ENCODE data around the gene SLC1A7.

The SLC1A7 gene

GRCh38 chr1:53062708-53063591 lies 79.5 kb downstream of the SLC1A7 start:
- no peak for DNase-seq (ENCODE audit: low read depth in 2 of 2, low spot score in 1 of 2)

DNA sequence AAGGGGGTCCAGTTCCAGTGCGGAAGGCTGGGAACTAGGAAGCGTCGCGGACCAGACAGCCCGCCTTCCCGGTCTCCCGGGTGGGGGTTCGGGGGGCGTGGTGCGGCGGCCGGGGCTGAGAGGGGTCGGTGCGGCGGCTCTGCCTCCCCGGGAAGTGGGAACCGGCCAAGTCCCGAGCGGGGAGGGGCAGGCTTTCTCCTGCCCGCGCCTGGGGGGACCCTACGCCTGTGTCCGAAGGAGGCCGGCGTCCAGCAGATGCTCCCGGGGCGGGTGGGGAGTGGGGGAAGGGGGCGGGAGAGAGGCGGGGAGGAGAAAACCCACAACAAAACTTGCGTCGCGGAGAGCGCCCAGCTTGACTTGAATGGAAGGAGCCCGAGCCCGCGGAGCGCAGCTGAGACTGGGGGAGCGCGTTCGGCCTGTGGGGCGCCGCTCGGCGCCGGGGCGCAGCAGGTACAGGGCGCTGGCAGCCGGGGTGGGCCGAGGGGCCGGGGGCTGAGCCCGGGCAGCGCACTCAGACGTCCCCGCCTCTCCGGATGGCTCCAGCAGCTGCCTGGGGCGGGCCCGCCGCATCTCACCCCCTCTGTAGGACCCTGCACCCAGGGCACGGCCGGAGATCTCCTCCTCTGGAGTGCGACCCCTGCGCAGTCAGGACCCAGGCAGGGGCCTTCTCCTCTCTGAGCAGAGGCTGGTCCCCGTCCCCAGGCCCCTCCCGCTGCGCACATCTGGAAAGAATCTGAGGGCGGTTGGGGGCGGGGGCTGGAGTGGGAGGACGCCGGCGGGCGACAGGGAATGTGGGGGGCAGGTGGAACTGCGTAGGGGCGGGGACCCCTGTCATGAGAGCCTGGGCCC lies 80.4 kb downstream of the SLC1A7 start, which contains the start of gene PODN:
Gene PODN, plus strand, starts transcription at position 355 of the 849 bp plus-strand sequence. CDS start 7,643 bp downstream, outside the sequence.
- no peak for DNase-seq (ENCODE audit: low read depth in 2 of 2, low spot score in 1 of 2)

DNA sequence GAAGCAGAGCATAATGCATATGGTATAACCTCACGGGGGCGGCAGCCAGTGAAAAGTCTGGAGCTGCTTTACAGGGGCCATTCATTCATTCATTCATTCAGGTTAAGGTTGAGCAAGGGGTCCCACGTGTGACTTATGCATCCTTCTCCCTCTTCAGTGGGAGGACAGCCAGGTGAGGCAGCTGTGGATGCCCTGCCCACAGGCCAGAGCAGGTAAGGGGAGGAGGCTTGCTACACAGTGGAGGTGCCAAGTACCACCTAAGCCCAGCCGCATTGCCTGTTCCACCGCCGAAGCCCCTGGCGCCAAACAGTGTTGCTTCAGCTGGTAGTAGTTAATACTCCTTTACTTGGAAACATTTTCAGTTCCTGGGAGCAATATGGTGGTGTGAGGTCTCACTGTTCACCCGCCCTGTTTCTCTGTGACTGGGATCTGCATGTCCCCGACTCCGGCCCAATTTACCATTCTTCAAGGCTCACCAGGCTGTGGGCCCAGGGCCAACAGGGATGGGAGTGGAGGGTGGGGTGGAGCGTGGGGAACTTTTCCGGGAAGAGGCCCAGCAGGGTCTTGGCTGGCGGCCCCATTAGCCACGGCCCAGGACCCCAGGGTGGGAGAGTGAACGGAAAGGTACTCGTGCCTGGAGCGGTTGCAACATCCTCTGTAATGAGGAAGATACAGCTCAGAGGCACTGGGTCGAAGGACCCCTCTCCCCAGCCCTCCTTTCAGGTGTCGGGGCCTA lies 81.1 kb downstream of the SLC1A7 start:
- no peak for DNase-seq (ENCODE audit: low read depth in 2 of 2, low spot score in 1 of 2)

DNA sequence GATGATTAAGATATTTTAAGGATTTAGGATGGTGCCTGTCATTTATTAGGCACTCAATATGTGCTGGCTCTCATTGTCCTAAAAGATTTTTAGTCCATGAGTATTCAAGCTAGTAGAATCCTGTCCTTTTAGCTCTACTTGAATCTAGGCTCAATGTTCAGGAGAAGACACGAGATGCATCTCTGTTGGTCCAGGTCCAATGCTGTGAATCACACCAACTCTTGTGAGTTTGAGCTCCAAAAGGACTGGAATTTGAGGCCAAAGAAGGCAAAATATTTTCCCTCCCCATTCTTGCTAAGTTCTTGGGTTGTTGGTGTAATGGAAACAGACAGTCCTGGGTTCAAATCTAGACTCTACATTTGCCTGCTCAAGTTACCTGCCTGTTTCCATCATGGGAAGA lies 81.9 kb downstream of the SLC1A7 start:
- DNase-seq (ENCODE audit: low read depth in 2 of 2, low spot score in 1 of 2), result no peak

GRCh38 chr1:53057127-53057526 lies 85.3 kb downstream of the SLC1A7 start:
- no peak for DNase-seq (ENCODE audit: low read depth in 2 of 2, low spot score in 1 of 2)

DNA sequence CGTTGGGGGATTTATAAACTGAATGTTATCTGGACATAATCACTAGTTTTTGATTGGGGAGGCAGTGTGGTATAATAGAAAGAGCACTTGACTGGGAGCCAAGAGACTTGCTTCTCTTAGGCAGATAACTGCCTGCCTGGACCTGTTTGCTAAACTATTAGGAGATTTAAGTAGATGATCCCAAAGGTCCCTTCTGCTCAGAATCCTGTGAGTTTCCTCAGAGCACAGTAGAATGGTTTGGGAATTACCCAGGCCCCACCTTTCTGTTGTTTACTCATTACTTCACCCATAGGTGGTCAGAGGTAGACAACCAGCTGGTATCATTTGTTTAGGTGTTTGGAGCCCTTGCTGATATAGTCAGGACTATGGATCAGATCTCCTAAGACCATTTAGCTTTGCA lies 90.8 kb downstream of the SLC1A7 start:
- no peak for DNase-seq (ENCODE audit: low read depth in 2 of 2, low spot score in 1 of 2)

DNA sequence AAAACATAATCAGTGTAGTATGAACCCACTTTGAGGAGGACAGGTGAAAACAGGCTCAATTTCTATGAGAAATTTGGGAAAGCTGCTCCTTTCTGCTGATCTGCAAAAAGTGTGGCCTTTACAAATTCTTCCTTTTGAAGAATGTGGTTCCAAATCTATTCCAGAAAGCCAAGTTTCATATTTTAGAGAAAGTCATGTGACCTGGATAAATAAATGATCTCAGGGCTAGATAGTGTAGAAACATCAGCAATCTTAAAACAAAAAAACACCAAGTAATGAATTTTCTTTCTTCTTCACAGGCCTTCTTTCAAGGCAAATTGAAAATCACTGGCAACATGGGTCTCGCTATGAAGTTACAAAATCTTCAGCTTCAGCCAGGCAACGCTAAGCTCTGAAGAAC lies 92.1 kb downstream of the SLC1A7 start:
- DNase-seq (ENCODE audit: low read depth in 2 of 2, low spot score in 1 of 2), result no peak

DNA sequence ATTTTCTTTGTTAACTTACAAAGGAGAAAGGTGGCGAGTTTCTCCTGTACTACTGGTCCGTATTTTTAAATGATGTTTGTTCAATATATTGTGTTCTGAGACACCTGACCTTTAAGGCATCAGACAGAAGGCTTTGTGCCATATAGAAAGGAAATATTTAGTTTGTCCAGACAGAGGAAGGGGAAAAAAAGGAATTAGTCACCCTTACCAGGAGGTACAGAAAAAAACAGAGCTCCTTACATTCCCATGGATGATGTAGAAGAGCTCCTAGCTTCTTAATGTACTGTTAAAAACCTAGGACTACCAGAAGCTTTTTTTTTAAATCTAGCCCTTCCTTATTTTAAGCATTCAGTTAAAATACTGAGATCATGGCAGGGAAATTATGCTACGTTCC lies 92.9 kb downstream of the SLC1A7 start:
- no peak for DNase-seq (ENCODE audit: low read depth in 2 of 2, low spot score in 1 of 2)

DNA sequence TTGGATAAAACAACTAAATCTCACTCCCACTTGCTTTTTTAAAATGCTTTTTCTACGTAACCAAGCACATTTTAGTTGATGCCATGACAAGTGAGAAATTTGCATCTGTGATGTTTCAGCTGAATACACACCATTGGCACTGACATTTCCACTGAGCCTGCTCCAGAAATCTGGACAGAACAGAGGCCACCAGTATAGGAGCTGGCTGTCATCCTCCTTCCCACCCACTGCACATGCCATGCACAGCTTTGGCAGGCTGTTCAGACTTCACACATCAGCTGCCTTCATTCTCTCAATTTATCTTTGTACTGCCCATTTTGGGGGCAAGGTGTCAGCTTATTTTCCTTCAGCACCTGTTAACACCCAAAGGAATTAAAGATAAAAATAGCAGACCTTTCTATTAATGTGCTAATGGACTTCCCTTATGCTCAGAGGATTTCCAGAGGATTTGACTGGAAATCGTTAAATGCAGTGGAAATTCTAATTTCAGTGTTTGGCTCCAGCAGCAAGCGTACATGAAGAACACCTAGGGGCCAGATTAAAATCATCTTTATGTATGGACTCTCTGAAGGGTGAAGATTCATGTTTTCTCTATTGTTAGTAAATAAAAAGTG lies 93.4 kb downstream of the SLC1A7 start:
- no peak for DNase-seq (ENCODE audit: low read depth in 2 of 2, low spot score in 1 of 2)

GRCh38 chr1:53047737-53048736 lies 94.4 kb downstream of the SLC1A7 start:
- no peak for DNase-seq (ENCODE audit: low read depth in 2 of 2, low spot score in 1 of 2)

- DNase-seq (ENCODE audit: low read depth in 2 of 2, low spot score in 1 of 2), result no peak
Measured at GRCh38 chr1:53046930-53047329, 95.5 kb downstream of the SLC1A7 start.

GRCh38 chr1:53044926-53045325 lies 97.5 kb downstream of the SLC1A7 start:
- no peak for DNase-seq (ENCODE audit: low read depth in 2 of 2, low spot score in 1 of 2)

- DNase-seq (ENCODE audit: low read depth in 2 of 2, low spot score in 1 of 2), result no peak
Measured at GRCh38 chr1:53043271-53043670, 99.2 kb downstream of the SLC1A7 start.

DNA sequence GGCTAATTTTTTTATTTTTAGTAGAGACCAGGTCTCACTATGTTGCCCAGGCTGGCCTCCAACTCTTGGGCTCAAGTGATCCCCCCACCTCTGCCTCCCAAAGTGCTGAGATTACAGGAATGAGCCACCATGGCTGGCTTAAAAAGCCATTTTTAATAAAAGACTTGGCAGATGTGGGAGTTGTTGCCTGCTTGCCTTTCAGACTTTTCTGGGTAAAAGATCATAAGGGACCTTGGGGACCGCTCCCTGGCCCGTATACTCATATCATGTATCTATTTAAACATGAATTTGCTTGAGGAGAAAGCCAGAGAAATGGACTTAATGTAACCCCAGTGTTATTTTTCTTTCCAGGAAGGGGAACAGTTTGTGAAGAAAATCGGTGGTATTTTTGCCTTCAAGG lies 103.9 kb downstream of the SLC1A7 start:
- DNase-seq (ENCODE audit: low read depth in 2 of 2, low spot score in 1 of 2), result no peak

Measured in stimulated activated CD8-positive, alpha-beta memory T cell treated with anti-CD3 and anti-CD28 coated beads, Interleukin-4, amount 100 ng/mL, for 4 hours (primary cell).